GM19438 (cell line): ENCODE results near the gene RSRC1.
"Not testable (repeated sequence)": the region's sequence is repeated elsewhere in the genome, so short reads cannot be mapped to it uniquely, and the experiment has no call there.

Source experiments
- ATAC-seq: cut with Tn5 transposase; IDR thresholded peaks from one replicate; pipeline ENCODE4 v1.9.1; 2021; ENCODE audit warnings: low read depth; ENCODE audit not compliant: unreplicated experiment

Gene RSRC1

GRCh38 chr3:158217992-158218391 is 108.1 kb downstream of the RSRC1 start:
- ATAC-seq = no peak

- ATAC-seq = no peak
These were observed 110.7 kb downstream of the RSRC1 start for GRCh38 chr3:158220575-158220974.

DNA sequence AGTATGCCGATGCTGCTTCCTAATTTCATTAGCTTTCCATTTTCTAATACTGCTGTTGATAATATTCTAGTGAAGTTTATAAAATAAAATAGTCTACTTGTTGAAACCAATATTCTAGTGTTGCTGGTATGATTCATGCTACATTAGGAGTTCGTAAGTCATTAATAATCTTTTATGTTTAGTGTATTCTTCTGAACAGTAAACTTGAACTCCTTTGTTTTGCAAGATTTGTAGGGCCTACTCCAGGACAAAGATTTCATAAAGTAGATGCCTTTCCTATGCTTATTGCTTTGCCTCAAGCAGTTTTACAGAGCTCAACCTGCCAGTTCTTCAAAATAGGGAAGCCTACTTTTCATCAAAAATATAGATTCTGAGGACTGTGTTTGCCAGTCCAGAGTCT is 111.5 kb downstream of the RSRC1 start:
- ATAC-seq = no peak

DNA sequence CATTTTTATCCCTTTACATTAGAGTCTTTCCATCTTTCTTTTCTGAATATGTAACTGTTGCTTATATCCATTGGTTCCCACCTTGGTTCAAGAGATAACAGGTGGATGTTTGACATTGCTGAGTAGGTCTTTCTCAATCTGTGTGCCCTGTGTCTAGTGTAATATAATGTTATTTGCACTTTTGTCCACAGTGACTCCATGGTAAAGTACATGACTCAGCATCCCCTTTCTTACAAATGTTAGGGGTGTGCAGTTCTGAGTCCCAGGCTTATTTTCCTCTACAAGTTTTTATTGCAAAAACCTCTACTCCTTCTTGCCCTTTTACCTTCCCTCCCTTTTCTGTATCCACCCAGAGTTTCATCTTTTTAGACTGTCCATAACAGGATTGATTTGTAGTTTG is 116.5 kb downstream of the RSRC1 start:
- ATAC-seq = no peak

DNA sequence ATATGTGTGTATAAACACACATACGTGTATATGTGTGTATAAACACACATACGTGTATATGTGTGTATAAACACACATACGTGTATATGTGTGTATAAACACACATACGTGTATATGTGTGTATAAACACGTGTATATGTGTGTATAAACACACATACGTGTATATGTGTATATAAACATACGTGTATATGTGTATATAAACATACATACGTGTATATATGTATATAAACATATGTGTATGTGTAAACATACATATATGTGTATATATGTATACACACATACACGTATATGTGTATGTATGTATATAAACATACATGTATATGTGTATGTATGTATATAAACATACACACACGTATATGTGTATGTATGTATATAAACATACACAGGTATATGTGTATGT is 119.1 kb downstream of the RSRC1 start:
- ATAC-seq = not testable (repeated sequence)

GRCh38 chr3:158233791-158234190 is 123.9 kb downstream of the RSRC1 start:
- ATAC-seq = no peak

DNA sequence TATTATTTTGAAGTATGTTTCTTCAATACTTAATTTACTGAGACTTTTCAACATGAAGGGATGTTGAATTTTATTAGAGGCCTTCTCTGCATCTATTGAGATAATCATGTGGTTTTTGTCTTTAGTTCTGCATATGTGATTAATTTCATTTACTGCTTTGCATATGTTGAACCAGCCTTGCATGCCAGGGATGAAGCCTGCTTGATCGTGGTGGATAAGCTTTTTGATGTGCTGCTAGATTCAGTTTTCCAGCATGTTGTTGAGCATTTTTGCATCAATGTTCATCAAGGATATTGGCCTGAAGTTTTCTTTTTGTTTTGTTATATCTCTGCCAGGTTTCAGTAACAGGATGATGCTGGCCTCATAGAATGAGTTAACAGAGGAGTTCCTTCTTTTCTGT is 134.4 kb downstream of the RSRC1 start:
- ATAC-seq = no peak

DNA sequence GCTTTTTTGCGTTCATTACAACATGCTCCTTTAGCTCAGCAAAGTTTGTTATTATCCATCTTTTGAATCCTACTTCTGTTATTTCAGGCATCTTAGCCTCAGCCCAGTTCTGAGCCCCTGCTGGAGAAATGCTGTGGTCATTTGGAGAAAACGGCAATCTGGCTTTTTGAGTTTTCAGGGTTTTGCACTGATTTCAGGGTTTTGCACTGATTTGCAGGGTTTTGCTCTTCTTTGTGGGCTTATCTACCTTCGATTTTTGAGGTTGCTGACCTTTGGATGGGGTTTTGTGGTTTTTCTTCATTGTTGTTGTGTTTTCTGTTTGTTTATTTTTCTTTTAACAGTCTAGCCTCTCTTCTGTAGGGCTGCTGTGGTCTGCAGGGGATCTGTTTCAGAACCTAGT is 137.4 kb downstream of the RSRC1 start:
- no peak for ATAC-seq

DNA sequence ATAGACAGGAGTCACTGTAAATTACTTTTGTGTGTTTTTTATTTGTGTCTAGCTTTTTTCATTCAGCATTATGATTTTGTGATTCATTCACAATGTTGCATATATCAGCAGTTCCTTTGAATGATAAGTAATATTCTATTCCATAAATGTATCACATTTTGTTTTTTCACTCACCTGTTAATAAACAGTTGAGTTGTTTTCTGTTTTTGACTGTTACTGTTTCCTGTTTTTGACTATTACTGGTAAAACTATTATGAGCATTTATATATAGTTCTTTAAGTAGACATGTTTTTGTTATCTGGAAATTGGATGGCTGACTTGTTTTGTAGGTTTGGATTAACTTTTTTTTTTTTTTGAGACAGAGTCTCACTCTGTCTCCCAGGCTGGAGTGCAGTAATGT is 138.4 kb downstream of the RSRC1 start:
- ATAC-seq = no peak

GRCh38 chr3:158249183-158249582 is 139.3 kb downstream of the RSRC1 start:
- ATAC-seq = peak; percentile 63

DNA sequence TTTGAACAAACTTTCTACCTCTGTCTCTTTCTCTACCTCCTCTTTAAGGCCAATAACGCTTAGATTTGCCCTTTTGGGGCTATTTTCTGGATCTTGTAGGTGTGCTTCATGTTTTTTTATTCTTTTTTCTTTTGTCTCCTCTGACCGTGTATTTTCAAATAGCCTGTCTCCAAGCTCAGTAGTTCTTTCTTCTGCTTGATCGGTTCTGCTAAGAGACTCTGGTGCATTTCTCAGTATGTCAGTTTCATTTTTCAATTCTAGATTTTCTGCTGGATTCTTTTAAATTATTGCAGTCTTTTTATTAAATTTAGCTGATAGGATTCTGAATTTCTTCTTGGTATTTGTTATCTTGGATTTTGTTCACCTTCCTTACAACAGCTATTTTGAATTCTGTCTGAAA is 148.7 kb downstream of the RSRC1 start:
- peak; percentile 77 for ATAC-seq

- no peak for ATAC-seq
These were observed 150.5 kb downstream of the RSRC1 start for GRCh38 chr3:158260392-158260791.

- no peak for ATAC-seq
These were observed 151.6 kb downstream of the RSRC1 start for GRCh38 chr3:158261371-158261991.

- no peak for ATAC-seq
These were observed 155.0 kb downstream of the RSRC1 start for GRCh38 chr3:158264894-158265293.

GRCh38 chr3:158267015-158267414 is 157.1 kb downstream of the RSRC1 start:
- no peak for ATAC-seq

GRCh38 chr3:158269942-158270341 is 160.1 kb downstream of the RSRC1 start:
- ATAC-seq = no peak

DNA sequence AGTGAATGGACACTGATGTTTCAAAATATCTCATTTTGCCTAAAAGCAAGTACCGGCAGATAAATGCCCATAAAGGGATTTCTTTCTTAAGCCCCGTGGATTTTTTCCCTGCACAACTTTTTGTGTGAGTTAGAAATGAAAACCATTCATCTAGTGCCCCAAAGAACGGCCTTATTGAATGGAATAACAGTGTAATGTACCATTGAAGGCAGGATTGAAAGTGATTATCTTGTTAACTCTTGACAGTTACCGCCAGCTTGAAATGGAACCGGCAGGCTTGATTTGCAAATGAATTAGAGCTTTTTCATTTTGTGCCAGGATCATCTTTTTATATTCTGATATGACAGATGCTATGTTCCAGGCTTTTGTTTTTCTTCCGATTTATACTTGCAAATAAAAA is 162.2 kb downstream of the RSRC1 start:
- ATAC-seq = no peak

DNA sequence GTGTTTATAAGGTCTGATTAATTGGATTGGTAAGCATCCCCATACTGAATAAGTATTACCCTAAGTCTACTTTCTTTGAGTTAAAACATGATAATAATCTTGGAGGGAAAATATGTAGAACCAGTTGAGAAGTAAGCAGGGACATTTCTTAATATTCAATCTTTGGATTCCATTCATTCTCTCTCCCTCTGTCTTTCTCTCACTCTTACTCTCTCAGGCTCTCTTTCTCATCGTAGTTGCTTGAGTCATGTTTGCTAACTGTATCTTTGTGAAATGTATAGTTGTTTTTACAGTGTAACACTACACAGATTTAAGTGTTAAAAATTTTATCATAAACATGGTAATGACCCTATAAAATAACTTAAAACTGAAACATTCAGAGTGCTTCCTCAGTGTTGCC is 163.8 kb downstream of the RSRC1 start:
- no peak for ATAC-seq

DNA sequence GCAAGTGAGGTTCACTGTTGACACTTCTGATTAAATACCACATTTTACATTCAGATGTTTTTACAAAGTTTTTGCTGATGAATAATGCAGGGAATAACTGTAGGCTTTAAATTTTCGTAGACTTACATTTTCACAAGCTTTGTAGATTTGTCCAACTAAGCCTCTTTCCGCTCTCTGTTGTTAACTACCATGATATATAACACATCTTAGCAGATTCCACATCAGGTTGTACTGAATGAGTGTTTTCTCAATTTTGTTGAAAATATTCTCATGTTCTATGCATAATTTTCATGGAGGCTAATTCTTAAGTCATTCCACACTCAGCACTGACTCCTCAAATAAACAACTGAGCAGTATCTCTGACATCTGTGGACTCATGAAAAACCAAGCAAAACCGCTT is 168.3 kb downstream of the RSRC1 start:
- no peak for ATAC-seq

GRCh38 chr3:158279609-158280008 is 169.7 kb downstream of the RSRC1 start:
- ATAC-seq = no peak

GRCh38 chr3:158295771-158296170 is 185.9 kb downstream of the RSRC1 start:
- no peak for ATAC-seq

GRCh38 chr3:158297940-158298339 is 188.1 kb downstream of the RSRC1 start:
- no peak for ATAC-seq
